HG03103 (cell line): ENCODE measurements around the gene PPP1R2.

Experiments
- ATAC-seq: cut with Tn5 transposase; IDR thresholded peaks from one replicate; pipeline ENCODE4 v1.9.1; 2021; ENCODE audit warnings: low read depth; ENCODE audit not compliant: unreplicated experiment

PPP1R2 gene

GRCh38 chr3:195568630-195569029 lies 25.5 kb upstream of the PPP1R2 start:
- no peak for ATAC-seq

- no peak for ATAC-seq
These were observed 23.7 kb upstream of the PPP1R2 start for GRCh38 chr3:195566797-195567196.

GRCh38 chr3:195565716-195566115 lies 22.6 kb upstream of the PPP1R2 start:
- ATAC-seq: no peak

- no peak for ATAC-seq
These were observed 20.2 kb upstream of the PPP1R2 start for GRCh38 chr3:195563317-195563716.

GRCh38 chr3:195559723-195560409 lies 16.7 kb upstream of the PPP1R2 start:
- ATAC-seq: no peak

- ATAC-seq: no peak
These were observed 15.5 kb upstream of the PPP1R2 start for GRCh38 chr3:195558602-195559001.

GRCh38 chr3:195557322-195557721 lies 14.2 kb upstream of the PPP1R2 start:
- ATAC-seq: no peak

- no peak for ATAC-seq
These were observed 13.3 kb upstream of the PPP1R2 start for GRCh38 chr3:195556390-195556789.

GRCh38 chr3:195555110-195555509 lies 12.0 kb upstream of the PPP1R2 start:
- ATAC-seq: no peak

- ATAC-seq: no peak
These were observed 11.3 kb upstream of the PPP1R2 start for GRCh38 chr3:195554458-195554857.

- ATAC-seq: no peak
These were observed 10.1 kb upstream of the PPP1R2 start for GRCh38 chr3:195553268-195553667.

GRCh38 chr3:195551381-195551978 lies 8.4 kb upstream of the PPP1R2 start:
- no peak for ATAC-seq

- ATAC-seq: no peak
These were observed 7.6 kb upstream of the PPP1R2 start for GRCh38 chr3:195550723-195551122.

GRCh38 chr3:195549931-195550519 lies 6.9 kb upstream of the PPP1R2 start:
- ATAC-seq: no peak

GRCh38 chr3:195548987-195549386 lies 5.9 kb upstream of the PPP1R2 start:
- no peak for ATAC-seq

- no peak for ATAC-seq
These were observed 5.4 kb upstream of the PPP1R2 start for GRCh38 chr3:195548501-195548900.

- no peak for ATAC-seq
These were observed 4.9 kb upstream of the PPP1R2 start for GRCh38 chr3:195548006-195548405.

- ATAC-seq: no peak
These were observed 3.0 kb upstream of the PPP1R2 start for GRCh38 chr3:195546130-195546560.

- no peak for ATAC-seq
These were observed 1.5 kb upstream of the PPP1R2 start for GRCh38 chr3:195544634-195545033.

GRCh38 chr3:195544230-195544536 lies 1.1 kb upstream of the PPP1R2 start:
- no peak for ATAC-seq

- ATAC-seq: no peak
These were observed 540 bp upstream of the PPP1R2 start for GRCh38 chr3:195543500-195544229.

- ATAC-seq: no peak
These were observed 818 bp downstream of the PPP1R2 start for GRCh38 chr3:195542316-195542697.
